IMR-90 (cell line): ENCODE results near the gene TBCD. TPM values are rescaled to one million over a fixed set of nuclear protein-coding genes. Genes with fewer than 3 reads are reported as not detected.

ENCODE experiments used
- ATAC-seq: fragments of 200-7000 bp; cut with Tn5 transposase; 2 replicates; pipeline ENCODE4 v1.9.1; 2020; ENCODE audit warnings: low read depth, mild to moderate bottlenecking, moderate library complexity
- BruUV-seq: library from RNA; stranded (reverse); fragments of 400-500 nt; replicated peaks from 2 replicates; lab custom pipeline; 2021; lab: Mats Ljungman, UMichigan
- CTCF ChIA-PET: fragments of 300-600 bp; formaldehyde crosslinking; extraction: SDS; loops from one replicate; lab custom pipeline; 2021; ENCODE audit warnings: antibody characterized with exemption; lab: Yijun Ruan, JAX
- POLR2A ChIA-PET: fragments of 300-600 bp; sonication (Branson Sonifier 250); formaldehyde crosslinking; loops from one replicate; lab custom pipeline; 2022; ENCODE audit warnings: antibody characterized with exemption; ENCODE audit not compliant: unreplicated experiment; lab: Charles Lee
- DNase-seq: peaks from one replicate; pipeline ENCODE4 v3.0.0; 2013
- H2AFZ ChIP-seq: replicated peaks from 2 replicates; pipeline ENCODE3; 2013; ENCODE audit warnings: low read length, mild to moderate bottlenecking; ENCODE audit not compliant: poor library complexity
- H2AK5ac ChIP-seq: 2 replicates; pipeline ENCODE4 v1.6.1; 2013; ENCODE audit warnings: low read depth, low read length, inconsistent platforms
- H2AK9ac ChIP-seq: replicated peaks from 2 replicates; pipeline ENCODE3; 2013; ENCODE audit warnings: mild to moderate bottlenecking, low read depth, low read length, moderate library complexity; ENCODE audit not compliant: poor library complexity
- H2BK120ac ChIP-seq: 2 replicates; pipeline ENCODE4 v1.6.1; 2013; ENCODE audit warnings: low read depth, low read length, inconsistent platforms
- H2BK15ac ChIP-seq: 3 replicates; pipeline ENCODE4 v1.6.1; 2013; ENCODE audit warnings: low read depth, low read length, inconsistent platforms
- H2BK20ac ChIP-seq: 2 replicates; pipeline ENCODE4 v1.6.1; 2013; ENCODE audit warnings: low read depth, mild to moderate bottlenecking, inconsistent platforms, low read length, moderate library complexity
- H2BK5ac ChIP-seq: 2 replicates; pipeline ENCODE4 v1.6.1; 2013; ENCODE audit warnings: mild to moderate bottlenecking, low read depth, low read length, inconsistent platforms; ENCODE audit not compliant: poor library complexity, severe bottlenecking
- H3K14ac ChIP-seq: replicated peaks from 2 replicates; pipeline ENCODE4 v1.6.1; 2013; ENCODE audit warnings: low read depth, low read length, inconsistent platforms
- H3K18ac ChIP-seq: 2 replicates; pipeline ENCODE4 v1.6.1; 2013; ENCODE audit warnings: low read depth, low read length, control low read depth
- H3K23ac ChIP-seq: 2 replicates; pipeline ENCODE4 v1.6.1; 2013; ENCODE audit warnings: low read depth, low read length, inconsistent platforms
- H3K27ac ChIP-seq: 2 replicates; pipeline ENCODE4 v1.5.1; 2013; ENCODE audit warnings: mild to moderate bottlenecking, control low read depth, low read length; ENCODE audit not compliant: insufficient read depth
- H3K27me3 ChIP-seq: 2 replicates; pipeline ENCODE4 v1.6.1; 2013; ENCODE audit warnings: low read length; ENCODE audit not compliant: control insufficient read depth, insufficient read depth
- H3K36me3 ChIP-seq: 2 replicates; pipeline ENCODE4 v1.6.1; 2013; ENCODE audit warnings: low read length, mixed read lengths; ENCODE audit not compliant: control insufficient read depth, insufficient read depth
- H3K4ac ChIP-seq: 2 replicates; pipeline ENCODE4 v1.6.1; 2013; ENCODE audit warnings: low read depth, low read length, inconsistent platforms
- H3K4me1 ChIP-seq: 2 replicates; pipeline ENCODE4 v1.6.1; 2013; ENCODE audit warnings: low read length, mixed read lengths; ENCODE audit not compliant: control insufficient read depth, insufficient read depth
- H3K4me2 ChIP-seq: 2 replicates; pipeline ENCODE4 v1.6.1; 2013; ENCODE audit warnings: low read depth, mild to moderate bottlenecking, control low read depth, low read length, moderate library complexity
- H3K4me3 ChIP-seq: 2 replicates; pipeline ENCODE4 v1.5.1; 2013; ENCODE audit warnings: low read depth, mild to moderate bottlenecking, control low read depth, low read length, moderate library complexity; ENCODE audit not compliant: insufficient read depth
- H3K56ac ChIP-seq: 2 replicates; pipeline ENCODE4 v1.6.1; 2013; ENCODE audit warnings: low read length, inconsistent platforms; ENCODE audit not compliant: insufficient read depth; ENCODE audit errors: extremely low read depth
- H3K79me1 ChIP-seq, 2 experiments: 2 replicates each; pipeline ENCODE4 v1.6.1; 2013; ENCODE audit warnings: low read length in 2 of 2, inconsistent platforms in 1 of 2, low read depth in 1 of 2
- H3K9ac ChIP-seq: 2 replicates; pipeline ENCODE4 v1.6.1; 2013; ENCODE audit warnings: low read depth, low read length, control low read depth
- H3K9me1 ChIP-seq: 2 replicates; pipeline ENCODE4 v1.6.1; 2013; ENCODE audit warnings: low read length, inconsistent platforms; ENCODE audit not compliant: insufficient read depth
- H3K9me3 ChIP-seq: 2 replicates; pipeline ENCODE4 v1.6.1; 2013; ENCODE audit warnings: low read length; ENCODE audit not compliant: control insufficient read depth, insufficient read depth
- H4K20me1 ChIP-seq: 2 replicates; pipeline ENCODE4 v1.6.1; 2013; ENCODE audit warnings: low read length, inconsistent platforms; ENCODE audit not compliant: insufficient read depth
- H4K5ac ChIP-seq: 2 replicates; pipeline ENCODE4 v1.6.1; 2013; ENCODE audit warnings: mild to moderate bottlenecking, low read depth, low read length, control low read depth
- H4K8ac ChIP-seq, 2 experiments: 2 replicates each; pipeline ENCODE4 v1.6.1; 2013; ENCODE audit warnings: low read depth in 2 of 2, low read length in 2 of 2, control low read depth in 1 of 2, inconsistent platforms in 1 of 2
- H4K91ac ChIP-seq: 2 replicates; pipeline ENCODE4 v1.6.1; 2013; ENCODE audit warnings: low read depth, low read length, inconsistent platforms; ENCODE audit not compliant: insufficient read depth
- BHLHE40 ChIP-seq: fragments of 150-350 bp; IDR thresholded peaks from 2 replicates; pipeline ENCODE4 v1.6.1; 2016; ENCODE audit warnings: mild to moderate bottlenecking, low read depth, low read length
- CEBPB ChIP-seq: IDR thresholded peaks from 2 replicates; pipeline ENCODE4 v1.6.1; 2012; ENCODE audit warnings: low read depth, low read length, improper control_type of control experiment
- CHD1 ChIP-seq: IDR thresholded peaks from 2 replicates; pipeline ENCODE4 v1.6.1; 2012; ENCODE audit warnings: low read depth, low read length, improper control_type of control experiment
- CTCF ChIP-seq: conservative IDR thresholded peaks from 2 replicates; pipeline ENCODE4 v1.5.1; 2012; ENCODE audit warnings: mild to moderate bottlenecking, low read depth, low read length, improper control_type of control experiment
- FOS ChIP-seq: fragments of 150-350 bp; IDR thresholded peaks from 2 replicates; pipeline ENCODE4 v1.6.1; 2016; ENCODE audit warnings: low read depth, low read length
- MAFK ChIP-seq: IDR thresholded peaks from 2 replicates; pipeline ENCODE4 v1.6.1; 2012; ENCODE audit warnings: low read depth, low read length, improper control_type of control experiment
- MAZ ChIP-seq: IDR thresholded peaks from 2 replicates; pipeline ENCODE4 v1.6.1; 2012; ENCODE audit warnings: low read depth, mild to moderate bottlenecking, low read length, improper control_type of control experiment, moderate library complexity, borderline replicate concordance
- MXI1 ChIP-seq: IDR thresholded peaks from 2 replicates; pipeline ENCODE4 v1.6.1; 2012; ENCODE audit warnings: low read depth, mild to moderate bottlenecking, low read length, moderate library complexity, borderline replicate concordance
- NFE2L2 ChIP-seq: fragments of 150-350 bp; IDR thresholded peaks from 2 replicates; pipeline ENCODE4 v1.6.1; 2016; ENCODE audit warnings: low read depth, mild to moderate bottlenecking, low read length
- POLR2A ChIP-seq: IDR thresholded peaks from 2 replicates; pipeline ENCODE4 v1.6.1; 2012; ENCODE audit warnings: mild to moderate bottlenecking, low read depth, low read length
- RAD21 ChIP-seq: IDR thresholded peaks from 2 replicates; pipeline ENCODE4 v1.6.1; 2012; ENCODE audit warnings: low read length, improper control_type of control experiment
- RCOR1 ChIP-seq: IDR thresholded peaks from 2 replicates; pipeline ENCODE4 v1.6.1; 2012; ENCODE audit warnings: mild to moderate bottlenecking, low read length, improper control_type of control experiment; ENCODE audit not compliant: insufficient replicate concordance
- RFX5 ChIP-seq: IDR thresholded peaks from 2 replicates; pipeline ENCODE4 v1.8.0; 2012; ENCODE audit warnings: low read depth, mild to moderate bottlenecking, low read length, moderate library complexity
- SMC3 ChIP-seq: fragments of 150-350 bp; IDR thresholded peaks from 2 replicates; pipeline ENCODE4 v1.6.1; 2016; ENCODE audit warnings: low read depth, mild to moderate bottlenecking, antibody characterized with exemption, low read length, moderate library complexity
- WGBS, 2 experiments: methylation state at CpG; one replicate each; pipeline versions ENCODE4 v1.1.5 to v1.1.7; 2013; ENCODE audit warnings: missing lambda C conversion rate in 2 of 2; ENCODE audit not compliant: insufficient read length in 1 of 2; ENCODE audit errors: extremely low coverage in 2 of 2; 5-methylcytosine and 5-hydroxymethylcytosine counted together
- dilution Hi-C: fragments of 300-500 bp; cut with HindIII; formaldehyde crosslinking; loops from one replicate; pipeline ENCODE4 v1.14.3; 2018; ENCODE audit warnings: low sequenced_read_pairs; ENCODE audit not compliant: unreplicated experiment
- in situ Hi-C: fragments of 300-500 bp; cut with MboI; formaldehyde crosslinking; loops from 3 replicates; pipeline ENCODE4 v1.14.3; 2019; ENCODE audit warnings: low sequenced_read_pairs, inconsistent platforms, mixed read lengths
- intact Hi-C: fragments of 100-400 bp; cut with micrococcal nuclease; formaldehyde crosslinking; loops from 2 replicates; pipeline ENCODE4 v1.10.0; 2022
- polyA plus RNA-seq, 3 experiments: library from polyadenylated mRNA; depleted of rRNA; stranded (reverse); fragments of >200 nt; gene quantifications; 2 replicates each; pipeline ENCODE4 v1.2.3, GENCODE V29; 2012; ENCODE audit warnings: low replicate concordance in 1 of 3
- total RNA-seq: library from RNA; depleted of rRNA; stranded (reverse); fragments of >200 nt; gene quantifications from 2 replicates; pipeline ENCODE4 v1.2.3, GENCODE V29; 2012
- TF ChIP-seq, protein P1 (sequence below): fragments of 150-350 bp; IDR thresholded peaks from 2 replicates; pipeline ENCODE4 v1.6.1; 2016; ENCODE audit warnings: low read depth, mild to moderate bottlenecking, low read length, moderate library complexity, borderline replicate concordance
- TF ChIP-seq, protein P2 (sequence below): fragments of 150-350 bp; IDR thresholded peaks from 2 replicates; pipeline ENCODE4 v1.6.1; 2017; ENCODE audit warnings: mild to moderate bottlenecking, antibody characterized with exemption, low read length, low read depth

The TBCD gene
- total and polyA plus RNA-seq, 2 of the 4 experiments (the other 2 are of a cell fraction) = 21.9 to 54.5 TPM

DNA sequence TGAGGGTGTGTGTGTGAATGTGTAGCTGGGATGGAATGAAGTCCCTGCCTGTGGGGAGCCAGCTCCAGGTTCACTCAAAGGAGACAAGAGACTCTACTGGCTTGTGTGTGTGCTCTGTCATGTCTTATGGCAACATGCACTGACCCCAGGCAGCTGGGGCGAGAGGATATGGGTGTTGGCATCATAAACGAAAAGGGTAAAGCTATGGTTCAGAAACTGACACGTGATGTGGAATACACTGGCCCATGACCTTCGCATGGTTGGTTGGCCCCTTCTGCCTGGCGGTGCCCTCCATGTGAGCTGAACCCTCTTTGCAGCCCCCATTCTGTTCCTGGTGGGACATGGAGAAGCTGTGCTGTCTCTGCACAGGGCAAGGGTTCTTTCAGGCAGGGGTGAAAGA, 66.1 kb downstream of the TBCD start:
- Histone ChIP-seq H3K4ac (no peak overlapping the region), H2AFZ (no peak overlapping the region), H3K9me3 (peaks cover 14% of the 10 kb centered on the region), H3K4me2 (no peak overlapping the region), H3K56ac (no peak overlapping the region), H3K9me1 (peaks cover 6% of the 10 kb centered on the region; the same call in 1 of the 2 replicates), H3K36me3 (peaks cover 21% of the 10 kb centered on the region), H3K14ac (no peak overlapping the region), H2BK120ac (no peak overlapping the region), H3K4me1 (no peaks in the 10 kb centered on the region), H3K18ac (no peak overlapping the region), H2AK9ac (no peak overlapping the region), H3K4me3 (no peak overlapping the region), H2BK15ac (no peak overlapping the region), H3K79me1 (peaks cover 0 to 21% of the 10 kb centered on the region in 2 experiments; a peak in 2 of 4 replicates), H3K27me3 (no peaks in the 10 kb centered on the region), H3K23ac (no peak overlapping the region), H4K8ac (no peak overlapping the region), H3K9ac (no peak overlapping the region), H2BK5ac (no peak overlapping the region), H2BK20ac (no peak overlapping the region), H2AK5ac (no peak overlapping the region), H4K91ac (no peak overlapping the region), H4K5ac (no peak overlapping the region), H3K27ac (no peak overlapping the region), H4K20me1 (no peaks in the 10 kb centered on the region; the same call in none of the 2 replicates)
- intact Hi-C loops = no loop called here
- in situ Hi-C loops = no loop called here
- peak; percentile 42 for ATAC-seq
- TF ChIP-seq FOS = no peak
- no peak for TF ChIP-seq BHLHE40
- TF ChIP-seq RCOR1 = no peak
- no peak for TF ChIP-seq RFX5
- TF ChIP-seq SMC3 = no peak
- TF ChIP-seq, protein P1, sequence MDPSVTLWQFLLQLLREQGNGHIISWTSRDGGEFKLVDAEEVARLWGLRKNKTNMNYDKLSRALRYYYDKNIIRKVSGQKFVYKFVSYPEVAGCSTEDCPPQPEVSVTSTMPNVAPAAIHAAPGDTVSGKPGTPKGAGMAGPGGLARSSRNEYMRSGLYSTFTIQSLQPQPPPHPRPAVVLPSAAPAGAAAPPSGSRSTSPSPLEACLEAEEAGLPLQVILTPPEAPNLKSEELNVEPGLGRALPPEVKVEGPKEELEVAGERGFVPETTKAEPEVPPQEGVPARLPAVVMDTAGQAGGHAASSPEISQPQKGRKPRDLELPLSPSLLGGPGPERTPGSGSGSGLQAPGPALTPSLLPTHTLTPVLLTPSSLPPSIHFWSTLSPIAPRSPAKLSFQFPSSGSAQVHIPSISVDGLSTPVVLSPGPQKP = no peak
- no peak for TF ChIP-seq CTCF
- TF ChIP-seq CHD1 = no peak
- TF ChIP-seq MAZ = no peak
- TF ChIP-seq NFE2L2 = no peak
- TF ChIP-seq RAD21 = no peak
- no peak for TF ChIP-seq POLR2A
- no peak for TF ChIP-seq MXI1
- no peak for TF ChIP-seq CEBPB
- TF ChIP-seq, protein P2, sequence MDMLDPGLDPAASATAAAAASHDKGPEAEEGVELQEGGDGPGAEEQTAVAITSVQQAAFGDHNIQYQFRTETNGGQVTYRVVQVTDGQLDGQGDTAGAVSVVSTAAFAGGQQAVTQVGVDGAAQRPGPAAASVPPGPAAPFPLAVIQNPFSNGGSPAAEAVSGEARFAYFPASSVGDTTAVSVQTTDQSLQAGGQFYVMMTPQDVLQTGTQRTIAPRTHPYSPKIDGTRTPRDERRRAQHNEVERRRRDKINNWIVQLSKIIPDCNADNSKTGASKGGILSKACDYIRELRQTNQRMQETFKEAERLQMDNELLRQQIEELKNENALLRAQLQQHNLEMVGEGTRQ = no peak
- no peak for TF ChIP-seq MAFK
- dilution Hi-C loops = no loop called here
- 100% methylated on average over 1 of the region's 5 CpGs; no CpG with 5 or more reads in 1 of the 2 experiments for WGBS, 2 experiments
- peak; percentile 36 for DNase-seq
- no TSS peak for BruUV-seq
- ChIA-PET CTCF (no interaction called here), POLR2A (interaction anchor here (0.7 kb wide), 1 partner anchor 16 kb away, joined by 3 read pairs; no protein-coding TSS in a partner anchor)
